A549 (cell line): ENCODE data around the gene C2orf72. TPM values are rescaled to one million over a fixed set of nuclear protein-coding genes. Genes with fewer than 3 reads are reported as not detected.

Experiments
- ATAC-seq, 2 experiments: fragments of 200-7000 bp in 1 of 2; fragments of >200 bp in 1 of 2; cut with Nextera tagmentation in 1 of 2; cut with Tn5 transposase in 1 of 2; 3 replicates each; pipeline versions ENCODE4 v1.8.0 to v1.9.1; 2018 to 2020; ENCODE audit warnings: mild to moderate bottlenecking in 1 of 2, moderate library complexity in 1 of 2
- CTCF ChIA-PET: fragments of 300-600 bp; sonication (Branson Sonifier 250); formaldehyde crosslinking; extraction: SDS; loops from one replicate; lab custom pipeline; 2021; ENCODE audit warnings: antibody characterized with exemption, inconsistent platforms; lab: Yijun Ruan, JAX
- POLR2A ChIA-PET: fragments of 350-600 bp; formaldehyde crosslinking; extraction: SDS; loops from one replicate; lab custom pipeline; 2021; ENCODE audit warnings: antibody characterized with exemption, inconsistent platforms; lab: Yijun Ruan, JAX
- DNase-seq, 2 experiments: peaks; one replicate each; pipeline versions ENCODE4 v3.0.0 to v3.0.0-alpha.2; 2011 to 2016; ENCODE audit warnings: low read depth in 1 of 2, low spot score in 1 of 2
- FAIRE-seq: peaks from 2 replicates; lab custom pipeline; 2011; peaks lifted over from hg19 to GRCh38; lab: Jason Lieb, UNC
- H3K27ac ChIP-seq, 2 experiments: fragments of >200 bp; sonication (Bioruptor Twin); formaldehyde crosslinking; 3 replicates each; pipeline ENCODE4 v1.5.1; 2016 to 2017
- H3K4me1 ChIP-seq: fragments of >200 bp; sonication (Bioruptor Twin); formaldehyde crosslinking; 3 replicates; pipeline ENCODE4 v1.6.1; 2016
- H3K4me2 ChIP-seq: fragments of >200 bp; sonication (Bioruptor Twin); formaldehyde crosslinking; 3 replicates; pipeline ENCODE4 v1.6.1; 2016
- H3K4me3 ChIP-seq: fragments of >200 bp; sonication (Bioruptor Twin); formaldehyde crosslinking; 3 replicates; pipeline ENCODE4 v1.5.1; 2016
- H3K9me3 ChIP-seq: fragments of >200 bp; sonication (Bioruptor Twin); formaldehyde crosslinking; 3 replicates; pipeline ENCODE4 v1.6.1; 2016
- BHLHE40 ChIP-seq: IDR thresholded peaks from 2 replicates; pipeline ENCODE4 v1.6.1; 2012; ENCODE audit warnings: low read depth, low read length, inconsistent platforms
- CEBPB ChIP-seq, 2 experiments: fragments of >200 bp in 1 of 2; sonication (Bioruptor Twin) in 1 of 2; formaldehyde crosslinking in 1 of 2; IDR thresholded peaks; 2 replicates each; pipeline ENCODE4 v1.6.1; 2012 to 2016
- EHF ChIP-seq: fragments of 250-450 bp; sonication (Bioruptor Pico); IDR thresholded peaks from 2 replicates; pipeline ENCODE4 v1.5.0; 2020; ENCODE audit warnings: mild to moderate bottlenecking
- ELK1 ChIP-seq: fragments of 150-350 bp; IDR thresholded peaks from 2 replicates; pipeline ENCODE4 v1.6.1; 2014; ENCODE audit warnings: low read depth, mild to moderate bottlenecking, low read length
- FOSB ChIP-seq: fragments of 250-450 bp; sonication (Bioruptor Pico); IDR thresholded peaks from 2 replicates; pipeline ENCODE4 v1.5.0; 2020; ENCODE audit warnings: mild to moderate bottlenecking, moderate library complexity
- FOXS1 ChIP-seq: fragments of 250-450 bp; sonication (Bioruptor Pico); IDR thresholded peaks from 2 replicates; pipeline ENCODE4 v1.5.0; 2020; ENCODE audit warnings: mild to moderate bottlenecking, moderate library complexity
- HDAC2 ChIP-seq: fragments of 200-600 bp; sonication (generic); IDR thresholded peaks from 2 replicates; pipeline ENCODE4 v1.6.1; 2016
- HMGXB4 ChIP-seq: fragments of 250-450 bp; sonication (Bioruptor Pico); IDR thresholded peaks from 2 replicates; pipeline ENCODE4 v1.5.0; 2021; ENCODE audit warnings: mild to moderate bottlenecking, moderate library complexity, borderline replicate concordance
- HOXB5 ChIP-seq: fragments of 250-450 bp; sonication (Bioruptor Pico); IDR thresholded peaks from 2 replicates; pipeline ENCODE4 v1.5.0; 2020; ENCODE audit warnings: mild to moderate bottlenecking, moderate library complexity
- JUN ChIP-seq, 2 experiments: fragments of >200 bp; sonication (Bioruptor Twin); formaldehyde crosslinking; IDR thresholded peaks; 2 replicates in 1 of 2; 3 replicates in 1 of 2; pipeline ENCODE4 v1.6.1; 2016 to 2017
- KDM5A ChIP-seq: fragments of 200-600 bp; sonication (generic); IDR thresholded peaks from 2 replicates; pipeline ENCODE4 v1.6.1; 2016; ENCODE audit warnings: antibody characterized with exemption, mild to moderate bottlenecking
- MAFK ChIP-seq: fragments of 450-650 bp; IDR thresholded peaks from 2 replicates; pipeline ENCODE4 v1.6.1; 2014; ENCODE audit not compliant: partially characterized antibody
- TFCP2L1 ChIP-seq: fragments of 250-450 bp; sonication (Bioruptor Pico); IDR thresholded peaks from 2 replicates; pipeline ENCODE4 v1.5.0; 2021; ENCODE audit warnings: mild to moderate bottlenecking
- WGBS: methylation state at CpG from one replicate; pipeline ENCODE4 v1.1.6; 2017; ENCODE audit errors: missing lambda C conversion rate; 5-methylcytosine and 5-hydroxymethylcytosine counted together
- polyA plus RNA-seq, 4 experiments: library from polyadenylated mRNA; depleted of rRNA in 3 of 4; stranded (reverse); fragments of >200 nt; fragmentation: RNase III in 1 of 4; extraction: RNeasy Plus Mini Kit Qiagen cat#74134 plus additional on column Dnase treatment in 1 of 4; gene quantifications; 2 replicates in 3 of 4; 3 replicates in 1 of 4; pipeline ENCODE4 v1.2.3, GENCODE V29; 2011 to 2017
- TF ChIP-seq, protein P1 (sequence below): fragments of >200 bp; sonication (Bioruptor Twin); formaldehyde crosslinking; IDR thresholded peaks from 3 replicates; pipeline ENCODE4 v1.6.1; 2016
- TF ChIP-seq, protein P2 (sequence below): IDR thresholded peaks from 2 replicates; pipeline ENCODE4 v1.6.1; 2012; ENCODE audit warnings: low read depth, borderline replicate concordance

Gene C2orf72
- polyA plus RNA-seq, 2 of the 4 experiments (the other 2 are of a cell fraction) = 4.9 to 7.4 TPM

GRCh38 chr2:231057590-231057989, 20.3 kb downstream of the C2orf72 start:
- H3K9me3 ChIP-seq = no peaks in the 10 kb centered on the region
- WGBS = 6% methylated on average over 10 of the region's 10 CpGs
- ATAC-seq = no peak
- POLR2A ChIA-PET = interaction anchor here (1.1 kb wide), 1 partner anchor 12 kb away, joined by 3 read pairs; no protein-coding TSS in a partner anchor
- H3K4me1 ChIP-seq = peaks cover 25% of the 10 kb centered on the region
- no peak for DNase-seq
- H3K4me2 ChIP-seq = peak overlapping the region; percentile 97
- H3K27ac ChIP-seq = peak overlapping the region; percentile 96 to 99
- CTCF ChIA-PET = interaction anchor here (0.7 to 1.6 kb wide), 8 partner anchors 10 to 233 kb away, joined by 3 to 5 read pairs (median 4); no protein-coding TSS in a partner anchor
- peak overlapping the region; percentile 100 for H3K4me3 ChIP-seq
- FAIRE-seq = no peak
- TF ChIP-seq, protein P1, sequence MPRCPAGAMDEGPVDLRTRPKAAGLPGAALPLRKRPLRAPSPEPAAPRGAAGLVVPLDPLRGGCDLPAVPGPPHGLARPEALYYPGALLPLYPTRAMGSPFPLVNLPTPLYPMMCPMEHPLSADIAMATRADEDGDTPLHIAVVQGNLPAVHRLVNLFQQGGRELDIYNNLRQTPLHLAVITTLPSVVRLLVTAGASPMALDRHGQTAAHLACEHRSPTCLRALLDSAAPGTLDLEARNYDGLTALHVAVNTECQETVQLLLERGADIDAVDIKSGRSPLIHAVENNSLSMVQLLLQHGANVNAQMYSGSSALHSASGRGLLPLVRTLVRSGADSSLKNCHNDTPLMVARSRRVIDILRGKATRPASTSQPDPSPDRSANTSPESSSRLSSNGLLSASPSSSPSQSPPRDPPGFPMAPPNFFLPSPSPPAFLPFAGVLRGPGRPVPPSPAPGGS = no peak
- no peak for TF ChIP-seq KDM5A
- TF ChIP-seq ELK1 = no peak
- no peak for TF ChIP-seq HOXB5 (CRISPR knock-in tag)
- TF ChIP-seq FOXS1 (CRISPR knock-in tag) = no peak

DNA sequence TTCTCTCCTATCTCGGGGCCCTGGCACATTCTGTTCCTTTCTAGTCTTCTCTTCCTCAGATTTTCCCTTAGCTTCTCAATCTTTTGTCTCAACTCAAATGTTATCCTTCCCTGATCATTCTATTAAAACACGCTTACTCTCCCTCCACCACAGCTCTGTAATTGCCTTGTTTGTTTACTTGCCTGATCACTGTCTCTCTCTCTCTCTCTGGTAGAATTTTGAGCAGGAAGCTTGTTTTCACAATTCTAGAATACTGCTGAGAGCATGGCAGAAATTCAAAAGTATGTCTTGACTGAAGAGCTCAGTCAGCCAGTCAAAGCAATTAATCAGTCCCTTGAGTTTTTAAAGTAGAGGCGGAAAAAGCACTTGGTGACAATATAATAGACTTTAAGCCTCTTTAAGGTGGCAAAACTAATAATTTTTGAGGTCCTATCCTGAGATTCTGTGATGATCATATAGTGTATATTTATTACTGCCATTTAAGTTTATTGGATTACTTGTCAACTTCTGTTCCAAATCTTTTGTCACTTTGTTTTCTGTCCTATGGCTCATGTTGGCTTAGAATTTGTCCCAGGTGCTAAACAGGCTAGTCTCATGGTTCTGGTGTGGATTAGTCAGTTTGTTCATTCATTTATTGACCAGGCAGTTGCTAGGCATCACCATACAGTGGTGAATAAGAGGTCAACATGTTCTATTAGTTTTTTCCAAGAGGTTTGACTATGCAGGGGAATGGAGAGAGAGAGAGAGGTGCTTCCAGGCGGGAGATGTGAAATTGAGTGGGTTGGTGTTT, 21.6 kb downstream of the C2orf72 start:
- no peak for TF ChIP-seq CEBPB (IDR thresholded peaks at IDR 0.05)
- no peak for TF ChIP-seq FOSB (CRISPR knock-in tag)
- no peak for TF ChIP-seq BHLHE40
- H3K9me3 ChIP-seq = no peaks in the 10 kb centered on the region
- POLR2A ChIA-PET = no interaction called here
- peak overlapping the region; percentile 97 for H3K4me2 ChIP-seq
- DNase-seq (no peak), FAIRE-seq (no peak), ATAC-seq (no peak)
- peaks cover 25% of the 10 kb centered on the region for H3K4me1 ChIP-seq
- WGBS = 85% methylated on average over 4 of the region's 4 CpGs
- CTCF ChIA-PET = interaction anchor here (1.3 to 1.4 kb wide), 2 partner anchors 234 to 566 kb away, joined by 3 to 4 read pairs; no protein-coding TSS in a partner anchor
- H3K27ac ChIP-seq = no peak overlapping the region
- peak overlapping the region; percentile 4; the same call in 1 of the 3 replicates for H3K4me3 ChIP-seq

GRCh38 chr2:231059756-231060155, 22.4 kb downstream of the C2orf72 start:
- no peak for ATAC-seq
- POLR2A ChIA-PET = no interaction called here
- Histone ChIP-seq H3K4me1 (peaks cover 25% of the 10 kb centered on the region), H3K27ac (no peak overlapping the region), H3K9me3 (no peaks in the 10 kb centered on the region), H3K4me2 (peak overlapping the region; percentile 97; the same call in 2 of the 3 replicates)
- WGBS = 91% methylated on average over 2 of the region's 2 CpGs
- CTCF ChIA-PET = interaction anchor here (1.4 kb wide), 1 partner anchor 565 kb away, joined by 3 read pairs; no protein-coding TSS in a partner anchor
- no peak for DNase-seq
- TF ChIP-seq HMGXB4 (CRISPR knock-in tag) (no peak), TFCP2L1 (CRISPR knock-in tag) (no peak), JUN (IDR thresholded peaks at IDR 0.05) (no peak), HDAC2 (no peak), EHF (no peak), MAFK (no peak)
- TF ChIP-seq, protein P1 = no peak
- TF ChIP-seq, protein P2, sequence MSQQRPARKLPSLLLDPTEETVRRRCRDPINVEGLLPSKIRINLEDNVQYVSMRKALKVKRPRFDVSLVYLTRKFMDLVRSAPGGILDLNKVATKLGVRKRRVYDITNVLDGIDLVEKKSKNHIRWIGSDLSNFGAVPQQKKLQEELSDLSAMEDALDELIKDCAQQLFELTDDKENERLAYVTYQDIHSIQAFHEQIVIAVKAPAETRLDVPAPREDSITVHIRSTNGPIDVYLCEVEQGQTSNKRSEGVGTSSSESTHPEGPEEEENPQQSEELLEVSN = no peak
- TF ChIP-seq, all 56 proteins: peak for 0
- no peak overlapping the region for H3K4me3 ChIP-seq
- FAIRE-seq = no peak
